Esophagus squamous epithelium (tissue), 4 donors: ENCODE measurements around the gene PHF3.

Experiments used
- CTCF ChIP-seq, 6 experiments: fragments of 450-650 bp in 4 of 6; fragments of 200-600 bp in 2 of 6; sonication (generic) in 2 of 6; IDR thresholded peaks; one replicate each; pipeline ENCODE4 v1.5.1; 2016 to 2019; ENCODE audit warnings: antibody characterized with exemption in 6 of 6, mild to moderate bottlenecking in 4 of 6, moderate library complexity in 4 of 6
- POLR2A ChIP-seq, 4 donors: fragments of 450-650 bp; IDR thresholded peaks; one replicate each; pipeline ENCODE4 v1.6.1; 2017; ENCODE audit warnings: antibody characterized with exemption in 4 of 4, mild to moderate bottlenecking in 4 of 4, moderate library complexity in 3 of 4

DNA sequence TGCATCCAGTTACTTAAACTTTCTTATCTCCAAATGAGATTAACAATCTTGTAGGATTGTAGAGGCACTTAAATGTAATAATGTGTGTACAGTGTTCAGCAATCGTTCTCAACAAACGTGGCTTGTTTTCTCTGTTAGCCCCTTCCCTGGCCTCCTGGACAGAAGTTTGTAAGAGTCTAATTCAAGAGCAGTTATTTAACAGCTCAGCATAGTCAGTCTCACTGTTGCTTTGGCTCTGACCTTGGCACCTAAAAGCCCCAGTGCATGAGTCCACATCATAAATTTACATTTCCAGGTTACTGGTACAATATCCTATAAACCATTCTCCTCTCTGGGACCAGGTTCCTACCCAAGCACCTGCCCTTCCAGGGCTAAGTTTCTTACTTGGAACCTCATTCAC is 11.5 kb upstream of the PHF3 start:
- TF ChIP-seq CTCF (IDR thresholded peaks at IDR 0.05) (no peak), POLR2A (IDR thresholded peaks at IDR 0.05) (no peak)
